MM.1S (cell line): Measurements from ENCODE around the gene CDH4.

ENCODE experiments used
- DNase-seq: peaks from one replicate; pipeline ENCODE4 v3.0.0-alpha.2; 2015
- H2AFZ ChIP-seq: fragments of 300-600 bp; sonication (generic); 2 replicates; pipeline ENCODE4 v1.6.0; 2016; ENCODE audit warnings: antibody characterized with exemption, low read length
- H3F3A ChIP-seq: fragments of 300-600 bp; sonication (generic); 2 replicates; pipeline ENCODE4 v1.6.1; 2016; ENCODE audit warnings: mild to moderate bottlenecking, antibody characterized with exemption, low read length, moderate library complexity, mixed read lengths; ENCODE audit not compliant: insufficient read depth
- H3K27ac ChIP-seq: fragments of 300-600 bp; sonication (generic); 2 replicates; pipeline ENCODE4 v1.5.1; 2016; ENCODE audit warnings: mild to moderate bottlenecking, low read length
- H3K27me3 ChIP-seq: fragments of 300-600 bp; sonication (generic); replicated peaks from 2 replicates; pipeline ENCODE4 v1.6.0; 2016; ENCODE audit warnings: low read length; ENCODE audit not compliant: insufficient read depth
- H3K36me3 ChIP-seq: fragments of 300-600 bp; sonication (generic); replicated peaks from 2 replicates; pipeline ENCODE4 v1.6.1; 2016; ENCODE audit warnings: mild to moderate bottlenecking, low read length, mixed read lengths; ENCODE audit not compliant: insufficient read depth
- H3K4me1 ChIP-seq: fragments of 300-600 bp; sonication (generic); 2 replicates; pipeline ENCODE4 v1.6.1; 2016; ENCODE audit warnings: low read length, mixed read lengths
- H3K4me2 ChIP-seq: fragments of 300-600 bp; sonication (generic); 2 replicates; pipeline ENCODE4 v1.6.0; 2016; ENCODE audit warnings: low read depth, low read length
- H3K4me3 ChIP-seq: fragments of 300-600 bp; sonication (generic); 2 replicates; pipeline ENCODE4 v1.5.1; 2016; ENCODE audit warnings: low read length, mixed read lengths
- H3K79me2 ChIP-seq: fragments of 300-600 bp; sonication (generic); 2 replicates; pipeline ENCODE4 v1.6.1; 2016; ENCODE audit warnings: mixed run types, low read length, mixed read lengths
- H3K9ac ChIP-seq: fragments of 300-600 bp; sonication (generic); 2 replicates; pipeline ENCODE4 v1.6.1; 2016; ENCODE audit warnings: low read length, mixed read lengths
- H3K9me2 ChIP-seq: fragments of 300-600 bp; sonication (generic); replicated peaks from 2 replicates; pipeline ENCODE4 v1.6.1; 2016; ENCODE audit warnings: mild to moderate bottlenecking, low read length, mixed read lengths; ENCODE audit not compliant: insufficient read depth
- H3K9me3 ChIP-seq: fragments of 300-600 bp; sonication (generic); replicated peaks from 2 replicates; pipeline ENCODE4 v1.6.1; 2016; ENCODE audit warnings: mild to moderate bottlenecking, low read length, mixed read lengths; ENCODE audit not compliant: insufficient read depth
- H4K20me1 ChIP-seq: fragments of 300-600 bp; sonication (generic); 2 replicates; pipeline ENCODE4 v1.6.1; 2016; ENCODE audit warnings: mild to moderate bottlenecking, low read length, moderate library complexity, mixed read lengths; ENCODE audit not compliant: insufficient read depth
- CTCF ChIP-seq: fragments of 300-600 bp; sonication (generic); IDR thresholded peaks from 2 replicates; pipeline ENCODE4 v1.5.1; 2016; ENCODE audit warnings: antibody characterized with exemption, low read length, mixed read lengths
- EZH2 ChIP-seq: fragments of 300-600 bp; sonication (generic); optimal IDR thresholded peaks from 2 replicates; pipeline ENCODE3; 2017; ENCODE audit warnings: low read depth, mild to moderate bottlenecking, antibody characterized with exemption, low read length, mixed read lengths
- EZH2phosphoT487 ChIP-seq: fragments of 300-600 bp; sonication (generic); IDR thresholded peaks from 2 replicates; pipeline ENCODE4 v1.6.1; 2018; ENCODE audit warnings: antibody characterized with exemption, low read length

CDH4 gene

DNA sequence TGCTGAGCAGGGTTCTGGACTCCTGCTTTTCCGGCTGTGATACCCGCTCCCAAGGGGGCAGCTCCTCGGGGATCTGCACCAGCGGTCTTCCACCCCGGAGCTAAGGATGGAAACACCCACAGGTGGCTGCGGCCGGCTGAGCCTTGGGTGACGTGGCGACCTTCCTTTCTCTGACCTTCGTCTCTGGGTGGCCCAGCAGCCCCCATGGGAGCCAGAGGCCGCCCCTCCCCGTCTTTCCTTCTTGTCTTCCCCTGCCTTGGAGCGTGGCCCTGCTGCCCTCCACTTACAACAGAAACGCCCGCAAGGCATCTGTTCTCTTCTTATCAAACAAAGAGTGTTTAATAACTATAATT lies 407.9 kb downstream of the CDH4 start:
- no peaks in the 10 kb centered on the region for H4K20me1 ChIP-seq
- DNase-seq, result no peak
- no peaks in the 10 kb centered on the region for H3F3A ChIP-seq
- H3K4me1 ChIP-seq, result no peaks in the 10 kb centered on the region
- H3K4me2 ChIP-seq, result no peak overlapping the region
- H3K9me3 ChIP-seq, result no peaks in the 10 kb centered on the region
- TF ChIP-seq CTCF (no peak), EZH2phosphoT487 (no peak), EZH2 (no peak)
- no peaks in the 10 kb centered on the region for H3K79me2 ChIP-seq
- no peaks in the 10 kb centered on the region for H3K36me3 ChIP-seq
- H3K9ac ChIP-seq, result no peak overlapping the region
- no peak overlapping the region for H2AFZ ChIP-seq
- H3K27me3 ChIP-seq, result peaks cover 84% of the 10 kb centered on the region
- H3K4me3 ChIP-seq, result no peak overlapping the region
- no peaks in the 10 kb centered on the region for H3K9me2 ChIP-seq
- H3K27ac ChIP-seq, result no peak overlapping the region

DNA sequence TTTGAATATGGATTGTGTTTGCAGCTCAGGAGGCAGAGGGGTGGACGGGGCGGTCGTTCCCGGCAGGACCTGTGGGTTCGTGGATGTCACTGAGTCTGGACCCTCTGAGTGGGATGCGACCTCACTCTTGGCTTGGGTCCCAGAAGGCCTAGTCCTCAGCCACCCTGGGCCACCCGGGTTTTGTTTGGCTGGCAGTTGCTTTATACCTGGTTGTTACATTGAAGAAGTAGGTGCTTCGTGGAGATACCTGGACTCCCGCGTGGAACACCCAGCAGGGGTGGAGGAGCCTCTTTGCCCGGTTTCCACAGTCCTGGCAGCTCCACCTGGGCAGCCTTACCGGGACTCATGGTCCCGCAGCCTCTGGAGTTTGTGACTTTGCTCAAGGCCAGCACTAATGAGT lies 408.5 kb downstream of the CDH4 start:
- H3K9me3 ChIP-seq, result no peaks in the 10 kb centered on the region
- H3K4me2 ChIP-seq, result no peak overlapping the region
- TF ChIP-seq EZH2phosphoT487, result no peak
- peaks cover 84% of the 10 kb centered on the region for H3K27me3 ChIP-seq
- H3F3A ChIP-seq, result no peaks in the 10 kb centered on the region
- no peaks in the 10 kb centered on the region for H3K79me2 ChIP-seq
- no peak for DNase-seq
- no peaks in the 10 kb centered on the region for H3K36me3 ChIP-seq
- H3K4me3 ChIP-seq, result no peak overlapping the region
- no peaks in the 10 kb centered on the region for H4K20me1 ChIP-seq
- H3K4me1 ChIP-seq, result no peaks in the 10 kb centered on the region
- H3K9me2 ChIP-seq, result no peaks in the 10 kb centered on the region
- H2AFZ ChIP-seq, result no peak overlapping the region
- H3K9ac ChIP-seq, result no peak overlapping the region
- H3K27ac ChIP-seq, result no peak overlapping the region

- H3K27ac ChIP-seq, result no peak overlapping the region
Measured at GRCh38 chr20:61661025-61661424, 409.0 kb downstream of the CDH4 start.

More at GRCh38 chr20:61661025-61661424, 409.0 kb downstream of the CDH4 start:
- no peaks in the 10 kb centered on the region for H3K9me3 ChIP-seq
- H3K79me2 ChIP-seq, result no peaks in the 10 kb centered on the region
- TF ChIP-seq CTCF, result no peak
- TF ChIP-seq EZH2, result no peak
- TF ChIP-seq EZH2phosphoT487, result no peak
- no peak overlapping the region for H3K4me3 ChIP-seq
- H4K20me1 ChIP-seq, result no peaks in the 10 kb centered on the region
- no peaks in the 10 kb centered on the region for H3K4me1 ChIP-seq
- H3F3A ChIP-seq, result no peaks in the 10 kb centered on the region
- DNase-seq, result no peak
- no peaks in the 10 kb centered on the region for H3K36me3 ChIP-seq
- H3K9ac ChIP-seq, result no peak overlapping the region
- H3K27me3 ChIP-seq, result peaks cover 86% of the 10 kb centered on the region
- H3K9me2 ChIP-seq, result no peaks in the 10 kb centered on the region
- no peak overlapping the region for H3K4me2 ChIP-seq
- H2AFZ ChIP-seq, result no peak overlapping the region
